HCT116 (cell line): ENCODE results near the gene POLR2H.

ENCODE experiments used
- ATF3 ChIP-seq: IDR thresholded peaks from 2 replicates; pipeline ENCODE4 v1.6.1; 2012
- EGR1 ChIP-seq: IDR thresholded peaks from 2 replicates; pipeline ENCODE4 v1.6.1; 2012; ENCODE audit warnings: low read depth
- ELF1 ChIP-seq: IDR thresholded peaks from 2 replicates; pipeline ENCODE4 v1.6.1; 2012; ENCODE audit warnings: low read depth, borderline replicate concordance
- EZH2 ChIP-seq: fragments of 200-600 bp; sonication (generic); IDR thresholded peaks from 2 replicates; pipeline ENCODE4 v1.6.1; 2017; ENCODE audit warnings: antibody characterized with exemption, mixed run types
- EZH2phosphoT487 ChIP-seq: fragments of 200-600 bp; IDR thresholded peaks from 2 replicates; pipeline ENCODE4 v1.6.1; 2018; ENCODE audit warnings: antibody characterized with exemption, borderline replicate concordance
- POLR2A ChIP-seq: IDR thresholded peaks from 2 replicates; pipeline ENCODE4 v1.7.0; 2011; ENCODE audit warnings: borderline replicate concordance; ENCODE audit not compliant: insufficient read depth, insufficient read length; ENCODE audit errors: extremely low read depth
- POLR2AphosphoS5 ChIP-seq: IDR thresholded peaks from 2 replicates; pipeline ENCODE4 v1.6.1; 2011; ENCODE audit warnings: mild to moderate bottlenecking, low read depth, low read length, moderate library complexity
- REST ChIP-seq: IDR thresholded peaks from 2 replicates; pipeline ENCODE4 v1.6.1; 2012; ENCODE audit warnings: low read depth
- TF ChIP-seq, protein P1 (sequence below), 3 experiments: fragments of 200-600 bp in 1 of 3; sonication (generic) in 1 of 3; IDR thresholded peaks in 2 of 3; conservative IDR thresholded peaks in 1 of 3; 2 replicates each; pipeline ENCODE4 v1.5.1; 2012 to 2017; ENCODE audit warnings: low read depth in 2 of 3, low read length in 2 of 3, antibody characterized with exemption in 1 of 3, borderline replicate concordance in 1 of 3, control low read depth in 1 of 3, mild to moderate bottlenecking in 1 of 3, mixed read lengths in 1 of 3, mixed run types in 1 of 3, moderate library complexity in 1 of 3; ENCODE audit not compliant: insufficient read depth in 1 of 3

DNA sequence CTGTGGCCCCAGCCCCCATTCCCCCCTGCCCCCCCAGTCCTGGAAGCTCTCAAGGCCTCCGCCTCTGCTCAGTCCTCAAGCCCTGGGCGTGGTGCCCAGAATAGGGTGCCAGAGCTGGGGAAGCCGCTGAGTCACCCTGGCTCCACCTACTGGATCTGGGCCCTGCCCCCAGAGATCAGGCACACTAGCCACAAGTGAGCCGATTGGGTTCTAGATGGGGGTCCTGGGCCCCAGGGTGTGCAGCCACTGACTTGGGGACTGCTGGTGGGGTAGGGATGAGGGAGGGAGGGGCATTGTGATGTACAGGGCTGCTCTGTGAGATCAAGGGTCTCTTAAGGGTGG, 41.4 kb upstream of the POLR2H start:
- TF ChIP-seq POLR2A (no peak), EGR1 (no peak), EZH2 (no peak), EZH2phosphoT487 (no peak), REST (no peak), ATF3 (no peak), POLR2AphosphoS5 (peak; percentile 47; the same call in 1 of the 2 replicates), ELF1 (no peak)
- TF ChIP-seq, protein P1, sequence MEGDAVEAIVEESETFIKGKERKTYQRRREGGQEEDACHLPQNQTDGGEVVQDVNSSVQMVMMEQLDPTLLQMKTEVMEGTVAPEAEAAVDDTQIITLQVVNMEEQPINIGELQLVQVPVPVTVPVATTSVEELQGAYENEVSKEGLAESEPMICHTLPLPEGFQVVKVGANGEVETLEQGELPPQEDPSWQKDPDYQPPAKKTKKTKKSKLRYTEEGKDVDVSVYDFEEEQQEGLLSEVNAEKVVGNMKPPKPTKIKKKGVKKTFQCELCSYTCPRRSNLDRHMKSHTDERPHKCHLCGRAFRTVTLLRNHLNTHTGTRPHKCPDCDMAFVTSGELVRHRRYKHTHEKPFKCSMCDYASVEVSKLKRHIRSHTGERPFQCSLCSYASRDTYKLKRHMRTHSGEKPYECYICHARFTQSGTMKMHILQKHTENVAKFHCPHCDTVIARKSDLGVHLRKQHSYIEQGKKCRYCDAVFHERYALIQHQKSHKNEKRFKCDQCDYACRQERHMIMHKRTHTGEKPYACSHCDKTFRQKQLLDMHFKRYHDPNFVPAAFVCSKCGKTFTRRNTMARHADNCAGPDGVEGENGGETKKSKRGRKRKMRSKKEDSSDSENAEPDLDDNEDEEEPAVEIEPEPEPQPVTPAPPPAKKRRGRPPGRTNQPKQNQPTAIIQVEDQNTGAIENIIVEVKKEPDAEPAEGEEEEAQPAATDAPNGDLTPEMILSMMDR (IDR thresholded peaks at IDR 0.05 in 2 of 3, conservative IDR thresholded peaks at IDR 0.05 in 1 of 3; ENCODE audit: borderline replicate concordance in 1 of 3, insufficient read depth in 1 of 3, low read depth in 2 of 3, low read length in 2 of 3): no peak
